HTR-8/SVneo (cell line): ENCODE measurements around the gene MFRP.

ENCODE experiments used
- DNase-seq: peaks from one replicate; pipeline ENCODE4 v3.0.0; 2011; ENCODE audit warnings: low spot score, mixed read lengths; ENCODE audit not compliant: insufficient read length
- FAIRE-seq: peaks from 2 replicates; lab custom pipeline; 2011; peaks lifted over from hg19 to GRCh38; lab: Jason Lieb, UNC

MFRP gene

DNA sequence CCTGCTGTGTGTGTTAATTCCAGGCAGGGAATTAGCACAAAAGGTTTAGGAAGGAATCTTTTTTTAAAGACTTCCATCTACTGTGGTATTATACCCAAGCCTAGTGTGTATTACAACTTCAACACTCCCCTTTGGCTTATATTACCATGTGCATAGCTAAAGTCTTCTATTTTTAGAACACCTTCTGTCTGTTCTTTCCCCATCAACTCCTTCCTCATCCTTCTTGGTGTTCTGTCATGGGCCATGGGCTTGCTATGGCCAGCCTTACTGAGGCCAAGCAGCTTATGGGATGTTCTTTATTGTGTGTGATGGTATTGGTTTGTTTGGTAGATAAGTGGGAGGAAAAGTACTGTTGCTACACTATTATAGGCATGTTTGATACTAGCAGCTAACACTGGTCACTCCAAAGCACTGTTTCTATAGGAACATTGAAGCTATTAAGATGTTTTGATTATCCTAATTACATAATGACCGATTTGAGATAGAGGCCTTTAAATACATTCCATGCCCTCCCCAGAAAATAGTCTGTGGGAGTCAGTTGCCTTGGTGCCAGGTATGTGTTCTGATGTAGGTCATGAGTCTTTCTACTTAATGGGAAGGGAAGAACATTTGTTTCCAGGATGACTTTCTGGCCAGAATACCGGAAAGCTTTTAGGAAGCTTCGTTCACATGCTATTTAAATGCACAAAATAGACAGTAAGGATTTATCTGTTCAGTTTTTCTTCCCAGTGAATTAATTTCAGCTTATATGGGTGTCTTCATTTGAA, 46.1 kb downstream of the MFRP start:
- FAIRE-seq (peak; percentile 20), DNase-seq (no peak)

DNA sequence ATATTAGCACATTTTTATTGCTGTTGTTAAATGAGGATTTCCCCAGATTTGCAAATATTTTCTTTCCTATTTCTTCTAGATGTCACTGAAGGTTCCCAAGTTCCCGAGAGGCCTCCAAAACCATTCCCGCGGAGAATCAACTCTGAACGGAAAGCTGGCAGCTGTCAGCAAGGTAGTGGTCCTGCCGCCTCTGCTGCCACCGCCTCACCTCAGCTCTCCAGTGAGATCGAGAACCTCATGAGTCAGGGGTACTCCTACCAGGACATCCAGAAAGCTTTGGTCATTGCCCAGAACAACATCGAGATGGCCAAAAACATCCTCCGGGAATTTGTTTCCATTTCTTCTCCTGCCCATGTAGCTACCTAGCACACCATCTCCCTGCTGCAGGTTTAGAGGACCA, 47.1 kb downstream of the MFRP start:
- no peak for DNase-seq
- FAIRE-seq: no peak

- FAIRE-seq: no peak
- DNase-seq: no peak
Measured at GRCh38 chr11:119298726-119299125, 47.8 kb downstream of the MFRP start.

DNA sequence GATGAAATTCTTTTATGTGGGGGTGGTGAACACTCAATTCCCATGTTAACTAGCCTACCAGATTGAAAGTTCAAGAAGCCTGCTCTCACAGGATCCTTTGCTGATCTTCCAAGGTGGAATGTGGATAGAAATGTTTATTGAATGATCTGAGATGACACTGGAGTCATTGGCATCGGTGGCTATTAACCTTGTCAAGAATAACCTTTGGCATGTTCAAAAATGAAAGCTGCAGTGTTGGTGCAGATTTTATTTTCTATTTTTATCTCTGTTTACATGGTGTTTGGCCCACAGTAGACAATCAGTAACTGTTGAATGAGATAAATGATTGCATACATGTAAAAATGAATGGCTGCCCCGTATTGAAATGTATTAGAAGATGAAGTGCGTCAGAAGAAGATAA, 48.6 kb downstream of the MFRP start:
- DNase-seq (no peak), FAIRE-seq (no peak)

- DNase-seq (no peak), FAIRE-seq (no peak)
Measured at GRCh38 chr11:119295178-119295577, 51.3 kb downstream of the MFRP start.

DNA sequence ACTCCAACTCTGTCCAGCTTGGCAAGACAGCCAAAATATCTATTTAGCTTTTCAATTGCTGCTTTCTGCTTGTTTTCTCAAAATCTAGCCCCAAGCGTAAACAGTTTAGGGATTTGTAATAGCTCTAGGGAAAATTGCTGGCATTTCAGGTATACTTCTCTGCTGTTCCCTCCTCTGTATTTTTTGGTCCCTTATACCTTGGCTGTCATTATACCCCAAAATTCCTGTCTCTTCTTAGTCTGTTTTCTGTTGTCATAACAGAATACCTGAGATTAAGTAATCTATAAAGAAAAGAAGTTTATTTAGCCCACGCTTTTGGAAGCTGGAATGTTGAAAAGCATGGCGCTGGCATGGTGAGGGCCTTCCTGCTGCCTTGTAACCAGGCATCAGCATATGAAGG, 53.0 kb downstream of the MFRP start:
- FAIRE-seq (no peak), DNase-seq (no peak)

DNA sequence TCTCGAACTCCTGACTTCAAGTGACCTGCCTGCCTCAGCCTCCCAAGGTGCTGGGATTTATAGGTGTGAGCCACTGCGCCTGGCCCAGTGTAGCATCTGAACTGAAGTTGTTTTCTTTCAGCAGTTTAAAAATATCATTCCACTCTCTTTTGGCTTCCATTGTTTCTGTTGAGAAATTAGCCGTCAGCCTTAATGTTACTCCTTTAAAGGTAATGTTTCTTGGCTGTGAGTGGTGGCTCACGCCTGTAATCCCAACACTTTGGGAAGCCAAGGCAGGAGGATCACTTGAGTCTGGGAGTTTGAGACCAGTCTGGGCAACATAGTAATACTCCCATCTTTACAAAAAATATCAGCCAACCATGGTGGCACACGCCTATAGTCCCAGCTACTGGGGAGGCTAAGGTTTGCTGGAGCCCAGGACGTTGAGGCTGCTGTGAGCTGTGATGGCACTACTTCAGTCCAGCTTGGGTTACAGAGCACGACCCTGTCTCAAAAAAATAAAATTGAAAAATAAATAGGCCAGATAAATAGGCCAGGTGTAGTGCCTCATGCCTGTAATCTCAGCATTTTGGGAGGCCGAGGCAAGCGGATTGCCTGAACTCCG, 55.5 kb downstream of the MFRP start:
- DNase-seq (no peak), FAIRE-seq (no peak)
